SK-MEL-5 (cell line): ENCODE data around the gene COPS7B. TPM values are rescaled to one million over a fixed set of nuclear protein-coding genes. Genes with fewer than 3 reads are reported as not detected.

Experiments
- DNase-seq: peaks from one replicate; pipeline ENCODE4 v3.0.0-alpha.2; 2016; ENCODE audit warnings: low read depth, low spot score
- in situ Hi-C: cut with HindIII; loops from 2 replicates; pipeline ENCODE4 v1.10.0; 2016; ENCODE audit warnings: low sequenced_read_pairs, high pct_unique_total_duplicates, low pct_unique_long_range_greater_than_20kb
- total RNA-seq: library from RNA; depleted of rRNA; stranded (reverse); fragments of >200 nt; shearing (Covaris generic); gene quantifications from 2 replicates; pipeline ENCODE4 v1.2.3, GENCODE V29; 2014

Gene COPS7B
- total RNA-seq, 1 experiment from 2014 or later: 19.6 TPM

GRCh38 chr2:231780909-231781797, 5.1 kb upstream of the COPS7B start, which contains the start of gene PDE6D:
TSS of gene PDE6D (minus strand) at chr2:231781282. CDS start at chr2:231781114, 168 bp downstream.
- in situ Hi-C loops: no loop called here
- peak; percentile 97 for DNase-seq

DNA sequence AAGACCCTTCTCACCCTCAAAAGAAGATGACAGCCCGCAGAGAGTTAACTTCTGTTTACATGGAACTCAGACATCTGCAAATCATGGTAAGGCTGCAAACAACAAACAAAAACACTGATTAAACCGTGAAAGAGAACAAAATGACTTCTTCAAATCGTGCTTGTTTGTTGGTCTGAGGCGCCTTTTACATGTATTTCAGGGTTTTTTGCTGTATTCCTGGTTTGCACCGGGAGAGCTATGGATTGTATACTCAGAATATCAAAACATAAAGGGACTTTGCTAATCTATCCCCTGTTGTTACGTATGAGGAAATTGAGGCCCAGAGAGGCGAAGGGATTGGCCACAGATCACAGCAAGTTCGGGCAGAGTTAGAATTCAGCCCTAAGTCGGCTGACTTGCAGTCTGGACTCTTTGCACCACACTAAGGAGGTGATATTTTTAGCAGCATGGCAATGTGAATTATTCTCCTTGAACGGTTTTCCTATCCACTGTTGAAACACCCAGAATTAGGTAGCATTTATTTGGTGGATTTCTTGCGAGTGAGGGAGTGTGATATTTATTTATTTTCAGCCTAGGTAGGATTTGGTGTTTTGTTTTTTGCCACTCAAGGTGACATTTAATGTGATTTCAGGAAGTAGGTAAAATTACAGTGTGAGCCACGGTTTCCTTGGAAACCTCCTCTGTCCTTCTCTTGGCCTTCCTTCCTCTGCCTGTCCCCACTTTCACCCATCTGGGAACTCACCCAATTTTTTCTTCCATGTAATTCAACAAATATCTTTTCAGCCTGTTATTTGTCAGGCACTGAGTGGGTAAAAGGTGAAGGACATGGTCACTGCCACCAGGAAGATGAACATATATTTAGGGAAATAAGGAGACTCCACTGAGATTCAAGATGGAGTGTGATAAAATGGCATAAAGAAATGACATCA, 4.2 kb upstream of the COPS7B start:
- in situ Hi-C loops: no loop called here
- peak; percentile 47 for DNase-seq

DNA sequence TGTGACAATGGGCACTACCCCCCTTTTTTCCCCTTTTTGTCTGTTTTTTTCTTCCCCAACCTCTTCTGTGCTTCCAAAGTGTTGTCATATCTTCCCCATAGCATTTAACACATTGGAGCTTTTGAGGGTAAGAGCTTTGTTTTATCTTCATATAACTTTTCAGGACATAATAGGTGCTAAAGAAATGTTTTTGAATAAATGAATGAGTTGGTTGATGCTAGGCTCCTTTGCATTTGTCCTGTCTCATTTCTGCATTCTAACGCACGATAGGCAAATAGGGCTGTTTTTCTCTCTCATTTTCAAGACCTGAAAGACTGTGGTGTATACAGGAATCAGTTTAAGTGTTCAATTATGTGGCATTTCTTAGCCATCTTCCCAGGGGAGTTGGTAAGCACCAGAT, 832 bp upstream of the COPS7B start:
- no peak for DNase-seq
- in situ Hi-C loops: no loop called here

- no peak for DNase-seq
- in situ Hi-C loops: no loop called here
These were observed 446 bp upstream of the COPS7B start for GRCh38 chr2:231785822-231786176.

- DNase-seq: no peak
- in situ Hi-C loops: no loop called here
These were observed 660 bp downstream of the COPS7B start for GRCh38 chr2:231786917-231787292.

- in situ Hi-C loops: no loop called here
- DNase-seq: no peak
These were observed 4.9 kb downstream of the COPS7B start for GRCh38 chr2:231791107-231791506.

GRCh38 chr2:231794383-231794782, 8.1 kb downstream of the COPS7B start:
- in situ Hi-C loops: no loop called here

DNA sequence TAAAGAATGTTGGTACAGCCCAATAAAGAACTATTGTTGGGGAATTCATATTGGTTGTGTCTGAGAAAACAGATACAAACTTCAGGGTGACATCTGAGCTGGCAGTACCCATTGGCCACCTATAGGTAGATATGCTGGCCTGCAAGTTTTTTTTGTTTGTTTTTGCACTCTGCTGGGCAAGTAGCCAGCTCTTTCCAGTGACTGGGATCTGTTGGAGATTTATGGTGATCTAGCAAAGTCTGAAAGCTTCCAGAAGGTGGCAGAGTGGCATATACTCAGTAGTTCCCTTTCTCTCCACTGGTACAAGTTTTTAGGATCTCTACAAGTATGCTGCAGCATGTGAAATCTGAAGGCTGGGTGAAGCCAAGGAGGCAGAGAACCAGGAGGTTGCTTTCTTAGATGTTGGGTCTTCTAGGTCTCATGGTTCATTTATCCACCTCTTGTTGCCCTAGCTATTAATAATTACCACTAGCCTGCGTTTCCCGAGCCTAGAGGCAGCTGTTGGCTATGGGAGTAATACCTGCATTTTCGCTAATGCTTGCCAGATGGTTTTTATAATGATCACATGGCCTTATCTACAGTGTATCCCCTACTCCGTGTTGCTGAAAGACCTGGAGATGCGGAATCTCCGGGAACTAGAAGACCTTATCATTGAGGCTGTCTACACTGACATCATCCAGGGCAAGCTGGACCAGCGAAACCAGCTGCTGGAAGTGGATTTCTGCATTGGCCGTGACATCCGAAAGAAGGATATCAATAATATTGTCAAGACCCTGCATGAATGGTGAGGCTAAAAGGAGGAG, 9.5 kb downstream of the COPS7B start:
- peak; percentile 77 for DNase-seq
- in situ Hi-C loops: no loop called here

More at GRCh38 chr2:231794383-231794782, 8.1 kb downstream of the COPS7B start:
- DNase-seq: no peak

- in situ Hi-C loops: no loop called here
- DNase-seq: peak; percentile 61
These were observed 14.3 kb downstream of the COPS7B start for GRCh38 chr2:231800493-231801091.

- in situ Hi-C loops: no loop called here
- no peak for DNase-seq
These were observed 17.4 kb downstream of the COPS7B start for GRCh38 chr2:231803501-231804138.

DNA sequence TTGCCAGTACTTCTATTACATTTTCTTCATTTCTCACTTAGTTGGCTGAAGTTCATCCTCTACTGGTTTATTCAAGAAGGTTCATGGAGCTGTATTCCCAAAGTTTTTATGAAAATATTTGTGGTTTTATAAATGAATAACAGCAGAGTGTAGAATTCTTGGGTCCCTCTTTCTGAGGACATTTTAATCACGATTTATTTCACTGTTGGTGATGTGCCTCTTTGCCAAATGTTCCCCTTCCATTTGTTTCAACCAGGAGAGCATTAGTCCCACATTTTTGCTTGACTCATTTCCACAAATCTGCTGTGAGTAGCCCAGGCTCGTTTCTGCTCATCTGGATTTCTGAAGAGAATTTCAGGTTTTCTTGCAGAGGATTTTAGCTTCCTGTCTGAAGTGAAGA, 20.8 kb downstream of the COPS7B start:
- in situ Hi-C loops: no loop called here
- no peak for DNase-seq

DNA sequence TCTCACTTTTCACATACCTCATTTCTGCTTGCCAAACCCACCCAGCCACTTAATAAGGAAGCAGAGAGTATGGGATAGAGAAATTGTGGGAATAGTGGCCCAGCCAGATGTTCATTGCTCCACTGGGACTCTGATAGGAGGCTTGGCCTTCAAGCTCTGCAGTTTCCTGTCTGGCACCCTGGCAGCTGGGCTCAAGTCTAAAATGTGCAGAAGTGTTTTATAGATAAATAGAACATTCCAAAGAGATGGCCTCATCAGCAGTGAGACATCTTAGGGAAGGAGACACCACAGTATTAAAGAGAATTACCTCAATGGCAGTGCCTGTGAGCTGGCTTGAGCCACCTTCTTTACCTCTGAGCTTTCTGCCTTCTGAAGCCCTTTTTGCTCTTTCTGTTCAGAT, 24.7 kb downstream of the COPS7B start:
- in situ Hi-C loops: no loop called here
- DNase-seq: no peak

DNA sequence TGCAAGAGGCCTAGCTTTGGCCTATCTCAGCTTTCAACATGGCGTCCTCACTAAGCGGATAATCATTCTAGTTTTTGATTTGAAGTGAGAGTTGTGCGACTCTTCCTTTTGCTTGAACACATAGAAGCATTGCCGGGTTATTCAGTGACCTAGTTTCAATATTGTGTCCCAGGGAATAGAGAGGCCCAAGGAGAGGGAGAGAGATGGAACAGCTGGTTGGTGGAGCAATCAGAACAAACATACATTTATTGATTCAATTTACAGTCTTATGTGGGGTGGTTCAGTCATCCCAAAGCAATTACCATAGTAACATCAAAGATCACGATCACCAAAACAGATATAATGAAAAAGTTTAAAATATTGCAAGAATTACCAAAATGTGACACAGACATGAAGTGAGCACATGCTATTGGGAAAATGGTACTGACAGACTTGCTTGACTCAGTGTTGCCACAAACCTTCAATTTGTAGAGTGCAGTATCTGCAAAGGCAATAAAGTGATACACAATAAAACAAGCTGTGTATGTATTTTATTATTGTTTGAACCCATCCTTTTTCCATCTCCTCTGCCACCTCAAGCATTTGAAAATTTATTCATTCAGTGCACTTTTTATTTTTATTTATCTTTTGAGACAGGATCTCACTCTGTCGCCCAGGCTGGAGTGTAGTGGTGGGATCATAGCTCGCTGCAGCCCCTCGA, 30.2 kb downstream of the COPS7B start:
- in situ Hi-C loops: no loop called here

DNA sequence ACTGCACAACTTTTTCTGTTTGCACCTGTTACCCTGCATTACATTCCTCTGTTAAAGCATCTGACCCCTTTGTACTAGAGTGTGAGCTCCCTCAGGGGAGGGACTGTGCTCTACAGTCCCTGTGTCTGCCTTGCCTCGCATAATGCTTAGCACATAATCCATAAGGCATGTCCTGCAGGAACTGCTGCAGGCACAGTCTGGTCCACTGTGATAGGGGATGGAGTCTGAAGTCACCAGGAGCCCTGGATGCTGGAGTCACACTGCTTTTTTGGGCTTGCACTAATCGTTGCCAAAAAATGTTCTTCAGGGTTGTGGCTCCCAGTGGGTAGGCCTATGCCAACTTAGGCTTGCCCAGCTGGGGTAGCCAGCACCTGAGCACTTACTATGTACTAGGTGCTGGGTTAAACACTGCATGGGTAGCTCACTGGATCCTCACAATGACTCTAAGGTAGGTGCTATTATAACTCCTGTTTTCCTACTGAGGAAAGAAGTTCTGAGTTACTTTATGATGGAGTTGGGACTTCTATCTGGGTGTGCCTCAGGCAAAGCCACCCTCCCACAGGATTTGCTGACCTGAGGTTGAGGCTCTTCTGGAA, 33.3 kb downstream of the COPS7B start:
- in situ Hi-C loops: no loop called here
- DNase-seq: no peak

More for the DNA sequence above, 30.2 kb downstream of the COPS7B start:
- no peak for DNase-seq

- DNase-seq: no peak
- in situ Hi-C loops: no loop called here
These were observed 34.6 kb downstream of the COPS7B start for GRCh38 chr2:231820786-231821303.

- in situ Hi-C loops: no loop called here
These were observed 35.7 kb downstream of the COPS7B start for GRCh38 chr2:231821908-231822307.

More at GRCh38 chr2:231821908-231822307, 35.7 kb downstream of the COPS7B start:
- no peak for DNase-seq
